Daoy (cell line): ENCODE measurements around the gene SVOPL. TPM values are rescaled to one million over a fixed set of nuclear protein-coding genes. Genes with fewer than 3 reads are reported as not detected.

ENCODE experiments used
- DNase-seq: peaks from one replicate; pipeline ENCODE4 v3.0.0-alpha.2; 2015; ENCODE audit warnings: low read depth
- total RNA-seq: library from RNA; depleted of rRNA; stranded (reverse); fragments of >200 nt; shearing (Covaris generic); gene quantifications from 2 replicates; pipeline ENCODE4 v1.2.3, GENCODE V29; 2014

SVOPL gene
- total RNA-seq, 1 experiment from 2014 or later: not detected

DNA sequence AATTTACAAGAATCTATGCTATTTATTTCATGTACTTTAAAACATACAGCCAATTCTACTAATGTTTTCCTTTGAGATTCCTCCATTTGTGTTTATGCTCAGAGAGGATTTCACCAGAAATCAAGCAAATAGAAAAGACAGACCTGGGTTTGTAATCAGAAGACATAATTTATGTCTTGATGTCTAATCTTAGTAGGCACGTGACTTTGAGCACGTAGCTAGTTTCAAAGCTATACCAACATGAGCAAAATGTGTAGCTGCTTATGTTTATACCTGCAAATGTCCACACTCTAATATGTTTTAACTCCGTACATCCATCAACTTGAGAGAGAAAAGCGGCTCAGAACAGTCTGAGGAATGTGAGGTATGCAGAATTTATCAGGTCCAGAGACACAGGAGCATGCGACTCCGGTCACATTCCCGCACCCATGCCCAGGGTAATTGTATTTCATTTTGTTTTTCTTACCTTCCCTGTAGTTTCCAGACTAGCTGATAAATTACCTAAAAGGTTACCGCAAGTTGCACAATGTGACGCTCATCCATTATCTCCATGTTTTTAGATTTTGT lies 40.0 kb downstream of the SVOPL start:
- no peak for DNase-seq

DNA sequence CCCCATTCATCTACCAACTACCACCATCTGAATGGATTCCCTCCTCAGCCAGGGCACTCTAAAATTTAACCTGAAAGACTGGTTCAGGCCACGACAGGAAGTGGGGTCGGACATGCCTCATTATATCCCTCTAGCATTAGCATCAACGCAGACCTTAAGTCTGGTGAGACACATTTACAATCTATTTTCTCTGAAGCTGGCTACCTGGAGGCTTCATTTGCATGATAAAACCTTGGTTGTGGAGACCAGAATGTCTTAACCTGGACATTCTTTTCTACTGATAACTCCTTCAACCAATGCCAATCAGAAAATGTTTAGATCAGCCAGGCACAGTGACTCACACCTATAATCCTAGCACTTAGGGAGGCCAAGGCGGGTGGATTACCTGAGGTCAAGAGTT lies 42.3 kb downstream of the SVOPL start:
- no peak for DNase-seq

DNA sequence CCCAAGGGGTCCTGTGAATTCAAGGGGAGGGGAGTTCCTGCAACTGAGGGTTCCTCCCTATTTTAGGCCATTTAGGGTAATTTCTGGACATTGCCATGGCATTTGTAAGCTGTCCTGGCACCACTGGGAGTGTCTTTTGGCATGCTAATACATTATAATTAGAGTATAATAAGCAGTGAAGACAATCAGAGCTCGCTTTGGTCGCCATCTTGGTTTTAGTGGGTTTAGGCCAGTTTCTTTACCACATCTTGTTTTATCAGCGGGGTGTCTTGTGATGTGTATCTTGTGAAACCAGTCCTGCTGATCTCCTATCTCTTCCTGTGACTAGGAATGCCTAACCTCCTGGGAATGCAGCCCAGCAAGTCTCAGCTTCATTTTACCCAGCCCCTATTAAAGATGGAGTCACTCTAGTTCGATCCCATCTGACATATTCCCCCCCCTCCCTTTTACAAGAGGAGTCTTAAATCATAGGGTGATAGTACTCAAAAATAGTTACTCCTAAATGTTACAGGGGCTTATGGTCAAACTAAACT lies 43.2 kb downstream of the SVOPL start:
- no peak for DNase-seq

DNA sequence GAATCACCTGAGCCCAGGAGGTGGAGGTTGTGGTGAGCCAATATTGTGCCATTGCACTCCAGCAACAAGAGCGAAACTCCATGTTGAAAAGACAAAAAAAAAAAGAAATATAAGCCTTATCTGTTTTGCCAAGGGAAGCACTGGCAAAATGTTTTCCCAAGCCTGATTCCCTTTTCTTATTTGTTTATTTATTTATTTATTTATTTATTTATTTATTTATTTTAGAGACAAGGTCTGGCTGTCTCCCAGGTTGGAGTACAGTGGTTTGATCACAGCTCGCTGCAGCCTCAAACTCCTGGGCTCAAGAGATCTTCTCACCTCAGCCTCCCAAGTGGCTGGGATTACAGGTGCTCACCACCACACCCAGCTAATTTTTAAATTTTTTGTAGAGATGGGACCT lies 44.2 kb downstream of the SVOPL start:
- no peak for DNase-seq

DNA sequence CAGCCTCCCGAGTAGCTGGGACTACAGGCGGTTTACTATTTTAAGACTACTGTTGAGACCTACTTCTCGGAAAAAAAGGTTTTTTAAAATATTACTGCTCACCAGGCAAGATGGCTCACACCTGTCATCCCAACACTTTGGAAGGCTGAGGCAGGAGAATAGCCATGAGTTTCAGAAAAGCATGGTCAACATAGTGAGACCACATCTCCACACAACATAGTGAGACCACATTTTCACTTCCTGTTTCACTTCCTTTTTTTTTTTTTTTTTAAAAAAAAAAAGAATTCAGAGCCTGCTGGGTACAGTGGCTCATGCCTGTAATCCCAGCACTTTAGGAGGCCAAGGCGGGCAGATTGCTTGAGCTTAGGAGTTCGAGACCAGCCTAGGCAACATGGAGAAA lies 46.5 kb downstream of the SVOPL start:
- no peak for DNase-seq

DNA sequence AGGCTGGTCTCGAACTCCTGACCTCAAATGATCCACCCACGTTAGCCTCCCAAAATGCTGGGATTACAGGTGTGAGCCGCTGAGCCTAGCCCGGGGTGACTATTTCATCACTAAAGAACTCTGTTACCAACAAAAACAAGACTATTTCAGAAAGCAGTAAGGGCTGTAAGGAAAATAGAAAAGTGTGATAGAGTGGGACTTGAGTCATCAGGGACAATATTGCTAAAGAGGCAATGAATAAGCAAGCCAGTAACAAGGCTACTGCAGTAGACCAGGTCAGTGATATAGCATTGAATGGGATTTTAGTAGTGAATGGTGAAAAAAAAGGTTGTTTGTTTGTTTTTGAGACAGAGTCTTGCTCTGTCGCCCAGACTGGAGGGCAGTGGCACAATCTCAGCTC lies 51.7 kb downstream of the SVOPL start:
- DNase-seq: no peak

DNA sequence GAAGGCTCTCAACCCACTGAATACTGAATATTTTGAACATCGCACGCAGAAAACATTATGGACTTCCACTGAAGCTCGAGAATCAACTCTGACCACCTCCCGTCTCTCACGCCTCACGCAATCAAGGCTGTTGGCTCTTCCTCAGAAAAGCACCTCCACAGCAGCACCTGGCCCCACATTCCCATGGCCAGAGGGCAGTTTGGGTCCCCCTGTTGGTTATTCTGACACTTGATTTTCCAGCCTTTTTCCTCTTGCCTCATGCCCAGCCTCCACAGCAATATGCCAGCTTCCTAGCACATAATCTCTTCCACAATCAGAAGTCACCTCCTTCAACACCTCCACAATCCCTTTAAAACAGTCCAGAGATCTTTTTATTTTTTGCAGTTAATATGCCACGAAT lies 55.9 kb downstream of the SVOPL start:
- DNase-seq: no peak

DNA sequence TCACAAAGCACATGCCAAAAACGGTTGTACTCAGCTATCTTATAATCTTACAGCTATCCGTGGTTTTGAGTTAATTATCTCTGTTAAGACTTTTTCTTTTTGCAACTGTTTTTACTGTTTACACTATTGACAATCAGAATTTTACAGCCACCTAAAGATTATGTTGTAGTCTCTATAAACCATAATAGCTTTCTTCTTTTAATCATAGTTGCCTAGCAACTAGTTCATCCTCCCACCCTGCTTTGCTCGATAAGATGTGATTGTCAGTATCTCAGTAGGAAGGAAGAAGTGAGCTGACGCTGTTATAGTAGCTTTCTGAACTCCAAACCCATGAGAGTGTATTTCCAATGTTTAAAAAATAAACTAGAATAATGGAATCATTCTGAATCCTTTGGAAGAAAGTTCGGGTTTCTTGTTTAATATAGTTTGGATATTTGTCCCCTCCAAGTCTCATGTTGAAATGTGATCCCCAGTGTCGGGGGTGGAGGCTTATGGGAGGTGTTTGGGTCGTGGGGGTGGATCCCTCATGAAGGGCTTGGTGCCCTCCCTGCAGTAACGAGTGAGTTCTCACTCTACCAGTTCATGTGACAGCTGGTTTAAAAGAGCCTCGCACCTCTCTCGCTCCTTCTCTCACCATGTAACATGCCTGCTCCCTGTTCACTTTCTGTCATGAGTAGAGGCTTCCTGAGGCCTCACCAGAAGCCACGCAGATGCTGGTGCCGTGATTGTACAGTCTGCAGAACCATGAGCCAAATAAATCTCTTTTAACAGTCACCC lies 68.1 kb downstream of the SVOPL start:
- DNase-seq: no peak

DNA sequence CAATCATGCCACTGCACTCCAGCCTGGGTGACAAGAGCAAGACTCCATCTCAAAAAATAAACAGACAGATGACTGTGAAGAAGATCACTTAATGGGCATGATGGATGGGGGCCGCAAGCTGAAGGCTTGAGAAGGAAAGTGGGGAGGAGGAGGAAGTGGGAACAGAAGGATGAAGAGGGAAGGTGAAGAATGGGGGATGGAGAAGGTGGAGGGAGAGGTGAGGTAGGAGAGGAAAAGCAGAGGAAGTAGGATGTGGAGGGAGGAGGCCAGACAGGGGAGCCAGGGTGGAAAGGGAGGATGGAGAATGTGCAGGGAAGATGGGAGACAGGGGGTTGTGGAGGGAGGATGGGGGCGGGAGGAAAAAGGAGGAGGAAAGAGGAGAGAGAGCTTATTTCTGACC lies 68.8 kb downstream of the SVOPL start:
- DNase-seq: no peak

DNA sequence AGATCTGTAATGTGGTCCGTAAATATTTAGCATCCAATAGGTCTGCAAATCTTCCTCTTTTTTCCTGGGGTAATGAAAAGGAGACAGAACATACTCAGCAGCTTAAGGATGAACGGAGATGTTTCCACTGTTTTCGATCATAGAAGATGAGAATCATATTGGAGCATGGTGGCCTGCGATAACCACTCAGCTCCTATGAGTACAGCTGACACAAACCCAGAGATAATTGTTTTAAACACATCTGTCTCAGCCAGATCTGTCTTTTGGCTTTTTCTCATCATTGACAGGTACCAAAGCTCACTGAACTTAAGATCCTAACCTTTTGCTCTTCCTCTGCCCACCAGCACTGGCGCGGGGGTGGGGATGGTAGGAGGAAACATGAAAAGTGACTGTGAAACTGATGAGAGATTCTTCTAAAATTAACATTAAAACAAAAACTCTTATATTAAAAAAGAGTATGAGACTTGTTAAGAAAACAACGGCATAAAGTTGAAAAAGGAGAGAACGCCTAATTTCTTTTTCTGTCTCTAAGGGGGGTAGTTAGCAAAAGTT lies 71.0 kb downstream of the SVOPL start:
- DNase-seq: no peak

DNA sequence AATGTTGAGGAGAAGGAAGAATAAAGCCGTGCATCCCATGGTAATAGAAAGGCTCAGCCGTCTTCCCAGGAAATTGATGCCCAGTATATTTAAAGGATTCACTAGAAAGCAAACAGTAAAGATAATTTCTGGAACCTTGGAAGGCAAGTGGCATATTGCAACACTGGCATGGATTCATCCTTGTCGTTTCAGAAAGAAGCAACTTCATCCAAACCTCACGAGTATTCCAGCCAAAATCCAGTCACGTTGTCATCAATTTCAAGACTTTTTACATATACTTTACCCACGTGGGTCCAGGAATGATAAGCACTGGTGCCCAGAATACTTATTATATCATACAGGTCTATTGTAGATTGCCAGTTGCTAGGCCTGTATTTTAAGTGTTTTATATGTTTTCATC lies 73.8 kb downstream of the SVOPL start:
- no peak for DNase-seq

DNA sequence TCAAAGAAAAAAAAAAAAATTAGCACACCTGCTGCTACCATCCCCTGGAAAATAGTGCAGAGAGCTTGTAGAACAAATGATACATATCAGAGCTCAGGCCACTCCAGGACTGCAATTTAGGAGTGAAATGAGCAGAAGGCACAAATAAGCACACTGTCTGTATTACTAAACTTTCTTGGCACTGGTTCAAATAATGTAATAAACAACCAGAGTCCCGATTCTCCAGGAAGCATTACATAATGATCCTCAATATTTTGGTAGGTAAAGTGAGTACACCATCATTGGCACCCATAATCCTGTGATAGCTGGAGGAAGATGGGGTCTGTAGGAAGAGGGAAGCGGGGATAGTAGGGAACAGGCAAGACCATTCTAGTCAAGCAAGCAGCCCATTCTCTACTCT lies 74.3 kb downstream of the SVOPL start:
- no peak for DNase-seq

DNA sequence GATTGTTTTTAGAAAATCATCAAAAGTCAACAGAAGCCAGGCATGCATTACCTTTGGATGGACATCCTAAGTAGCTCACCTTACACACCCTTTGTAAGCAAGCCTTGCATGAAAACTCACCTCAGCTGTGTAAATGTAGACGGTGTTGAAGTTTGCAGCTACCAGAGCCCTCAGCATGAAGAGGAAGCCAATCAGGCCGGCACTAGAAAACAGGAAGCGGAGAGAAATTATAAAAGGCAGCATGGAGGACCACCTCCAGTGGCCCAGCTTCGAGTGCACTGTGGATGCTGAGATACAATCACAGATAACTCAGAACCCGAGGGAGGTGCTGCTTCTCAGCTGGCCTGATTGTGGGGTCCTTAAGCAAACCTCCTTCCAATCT lies 75.3 kb downstream of the SVOPL start:
- no peak for DNase-seq

DNA sequence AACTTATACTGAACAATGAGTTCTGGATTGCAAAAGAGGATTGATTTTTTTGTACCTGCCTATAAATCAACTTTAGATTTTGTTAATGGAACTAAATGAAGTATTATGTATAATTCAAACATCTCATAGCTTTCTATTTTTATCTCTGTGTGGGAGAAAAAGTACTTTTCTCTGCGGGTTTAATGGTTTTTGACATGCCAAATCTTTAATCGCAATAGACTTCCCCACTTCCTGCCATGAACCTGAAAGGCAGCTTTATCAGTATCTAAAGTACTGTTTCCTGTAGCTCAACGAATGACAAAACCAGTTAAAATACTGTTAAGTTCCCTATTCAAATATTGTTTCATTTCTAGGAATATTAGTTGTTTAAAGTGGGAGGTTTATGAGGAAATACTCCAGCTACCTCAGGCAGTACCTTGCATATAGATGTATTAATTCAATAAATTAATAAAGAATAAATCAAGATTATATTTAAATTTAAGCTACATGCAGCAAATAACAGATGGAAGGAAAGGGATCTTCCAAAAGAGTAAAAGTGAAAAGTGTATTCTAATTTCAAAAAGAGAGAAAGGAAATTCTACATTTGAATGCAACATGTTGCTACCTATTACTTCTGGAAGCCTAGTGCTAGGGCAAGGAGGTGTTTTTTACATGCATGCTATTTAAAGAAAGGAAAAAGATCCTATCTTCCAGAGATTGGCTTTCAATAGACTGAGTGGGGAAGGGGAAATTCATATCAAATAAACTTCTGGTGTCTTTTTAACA lies 75.9 kb downstream of the SVOPL start:
- DNase-seq: no peak

DNA sequence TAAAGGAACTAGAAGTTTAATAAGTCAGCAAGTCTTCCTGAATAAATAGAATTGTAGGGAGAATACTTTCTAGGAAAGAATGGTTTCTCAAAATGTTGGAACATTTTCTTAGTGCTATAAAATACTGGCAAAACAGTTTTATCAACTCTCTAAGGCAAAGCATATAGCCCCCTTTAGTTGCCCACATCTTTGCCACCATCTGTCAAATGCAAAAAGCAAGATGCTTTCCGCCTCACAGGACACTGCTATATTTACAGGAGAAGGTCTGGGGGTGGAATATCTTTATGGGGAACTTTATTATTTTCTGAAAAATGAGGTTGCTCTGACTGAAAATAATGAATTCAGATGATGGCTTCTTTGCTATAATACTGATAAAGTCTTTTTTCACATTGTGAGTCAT lies 78.3 kb downstream of the SVOPL start:
- no peak for DNase-seq

DNA sequence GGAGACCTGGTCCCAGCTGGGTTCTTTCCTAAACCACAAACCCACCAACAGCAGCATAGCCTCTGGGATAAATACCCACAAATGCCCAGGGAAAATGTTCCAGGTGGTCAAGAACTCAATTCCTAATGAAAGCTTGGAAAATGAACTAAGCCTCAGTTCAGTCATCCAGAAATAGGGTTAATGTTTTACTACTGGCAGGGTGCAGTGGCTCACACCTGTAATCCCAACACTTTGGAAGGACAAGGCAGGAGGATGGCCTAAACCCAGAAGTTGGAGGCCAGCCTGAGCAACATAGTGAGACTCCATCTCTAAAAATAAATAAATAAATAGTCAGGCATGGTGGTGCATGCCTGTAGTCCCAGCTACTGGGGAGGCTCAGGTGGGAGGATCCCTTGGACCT lies 82.2 kb downstream of the SVOPL start:
- no peak for DNase-seq

DNA sequence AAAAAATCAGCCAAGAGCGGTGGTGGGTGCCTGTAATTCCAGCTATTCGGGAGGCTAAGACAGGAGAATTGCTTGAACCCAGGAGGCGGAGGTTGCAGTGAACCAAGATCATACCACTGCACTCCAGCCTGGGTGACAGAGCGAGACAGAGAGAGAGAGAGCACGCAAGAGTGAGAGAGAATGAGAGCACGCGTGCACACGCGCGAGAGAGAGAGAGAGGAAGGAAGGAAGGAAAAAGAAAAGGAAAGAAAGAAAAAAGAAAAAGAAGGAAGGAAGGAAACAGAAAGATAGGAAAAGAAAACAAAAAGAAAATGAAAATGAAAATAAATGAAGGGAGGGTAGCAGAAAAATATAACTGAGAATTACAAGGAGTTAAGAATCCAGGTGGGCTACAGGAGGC lies 82.7 kb downstream of the SVOPL start:
- DNase-seq: no peak

DNA sequence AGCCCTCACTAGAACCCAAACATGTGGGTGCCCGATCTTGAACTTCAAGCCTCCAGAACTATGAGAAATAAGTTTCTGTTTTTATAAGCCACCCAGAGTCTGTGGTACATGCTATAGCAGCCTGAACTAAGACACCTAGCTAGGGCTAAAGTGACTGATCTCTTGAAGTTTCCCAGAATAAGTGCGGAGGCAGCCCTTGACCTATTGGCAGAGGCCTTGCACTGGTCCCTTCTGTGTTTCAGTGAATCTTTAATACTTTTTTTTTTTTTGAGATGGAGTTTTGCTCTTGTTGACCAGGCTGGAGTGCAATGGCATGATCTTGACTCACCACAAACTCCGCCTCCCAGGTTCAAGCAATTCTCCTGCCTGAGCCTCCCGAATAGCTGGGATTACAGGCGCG lies 85.1 kb downstream of the SVOPL start:
- no peak for DNase-seq

DNA sequence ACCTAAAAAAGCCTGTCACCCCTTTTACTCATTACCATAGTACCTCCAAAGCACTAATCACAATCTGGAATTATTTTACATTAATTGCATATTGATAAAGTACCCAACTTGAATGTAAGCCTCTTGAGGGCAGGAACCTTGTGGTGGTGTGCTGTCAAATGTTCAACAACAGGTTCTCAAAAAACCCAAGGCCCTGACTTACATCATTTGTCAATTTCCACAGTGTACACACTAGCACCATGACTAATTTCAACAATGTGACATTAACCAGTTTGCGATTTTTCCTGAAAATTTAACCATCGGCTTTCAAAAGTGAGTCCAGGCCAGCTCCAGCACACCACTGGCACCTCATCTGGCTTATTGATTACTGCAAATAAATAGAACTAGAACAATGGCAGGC lies 87.5 kb downstream of the SVOPL start:
- no peak for DNase-seq

DNA sequence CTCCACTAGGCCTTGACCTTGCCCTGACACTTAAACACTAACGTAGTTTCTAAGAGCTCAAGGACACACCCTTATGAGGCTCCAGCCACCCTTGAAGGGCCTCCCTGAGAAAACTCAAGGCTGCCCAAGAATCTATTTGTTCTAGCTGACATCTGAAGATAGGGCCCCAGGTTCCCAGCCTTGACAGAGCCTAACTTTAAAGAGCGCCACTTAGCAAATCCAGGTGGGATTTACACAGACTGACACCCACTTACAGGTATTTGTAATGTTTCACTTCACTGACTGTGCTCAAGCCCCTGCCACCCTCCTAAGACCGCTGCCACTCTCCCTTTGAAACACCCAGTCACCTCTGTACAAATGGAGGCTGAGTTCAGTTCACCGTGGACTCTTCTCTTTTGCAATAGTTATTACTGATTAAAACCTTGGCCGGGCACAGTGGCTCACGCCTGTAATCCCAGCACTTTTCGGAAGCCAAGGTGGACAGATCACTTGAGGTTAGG lies 90.4 kb downstream of the SVOPL start:
- DNase-seq: no peak

DNA sequence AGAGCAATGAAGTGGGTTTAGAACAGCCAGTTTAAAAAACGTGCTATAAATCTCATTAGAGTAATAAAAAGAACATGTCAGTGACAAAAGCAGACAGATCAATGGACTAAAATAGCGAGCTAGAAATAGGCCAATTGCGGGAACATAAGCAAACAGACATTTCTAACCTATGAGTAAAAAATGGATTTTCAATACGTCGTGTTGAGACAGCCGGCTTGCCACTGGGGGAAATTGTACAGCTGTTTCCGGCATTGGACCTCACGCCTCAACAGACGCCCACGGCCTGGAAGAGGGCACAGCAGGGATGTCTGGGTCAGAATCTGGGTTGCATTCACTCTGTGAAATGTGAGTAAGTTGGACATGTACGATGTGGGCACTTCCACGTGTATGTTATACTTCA lies 92.9 kb downstream of the SVOPL start:
- peak; percentile 31 for DNase-seq
